K562 (cell line): Measurements from ENCODE around the gene RNF217. TPM values are rescaled to one million over a fixed set of nuclear protein-coding genes. Genes with fewer than 3 reads are reported as not detected.

Source experiments
- ATF7 ChIP-seq: fragments of 450-650 bp; IDR thresholded peaks from 2 replicates; pipeline ENCODE4 v1.7.1; 2014; ENCODE audit warnings: mild to moderate bottlenecking, moderate library complexity
- CXXC5 ChIP-seq: fragments of 250-450 bp; sonication (Bioruptor Pico); IDR thresholded peaks from 2 replicates; pipeline ENCODE4 v1.8.0; 2022; ENCODE audit warnings: inconsistent platforms, mild to moderate bottlenecking, moderate library complexity
- E2F6 ChIP-seq, 2 experiments: IDR thresholded peaks; 2 replicates each; pipeline ENCODE4 v1.6.1; 2011; ENCODE audit warnings: borderline replicate concordance in 1 of 2, control low read depth in 1 of 2, low read depth in 1 of 2, low read length in 1 of 2, mild to moderate bottlenecking in 1 of 2, mixed read lengths in 1 of 2, moderate library complexity in 1 of 2; ENCODE audit not compliant: insufficient read depth in 1 of 2, insufficient read length in 1 of 2, poor library complexity in 1 of 2, severe bottlenecking in 1 of 2; ENCODE audit errors: extremely low read depth in 1 of 2
- ELF4 ChIP-seq: fragments of 450-650 bp; formaldehyde crosslinking; IDR thresholded peaks from 2 replicates; pipeline ENCODE4 v1.4.0; 2022; ENCODE audit warnings: missing genetic modification characterization
- HMG20A ChIP-seq: fragments of 450-650 bp; formaldehyde crosslinking; conservative IDR thresholded peaks from 2 replicates; pipeline ENCODE4 v1.4.0; 2020; ENCODE audit warnings: mild to moderate bottlenecking, mixed read lengths
- HNRNPUL1 ChIP-seq: fragments of 200-400 bp; formaldehyde crosslinking; IDR thresholded peaks from 2 replicates; pipeline ENCODE4 v1.6.1; 2017; ENCODE audit warnings: low read length
- MECOM ChIP-seq: fragments of 250-450 bp; sonication (Bioruptor Pico); IDR thresholded peaks from 2 replicates; pipeline ENCODE4 v1.8.0; 2022; ENCODE audit warnings: inconsistent platforms
- NR2C2 ChIP-seq, 2 experiments: fragments of 200-800 bp in 1 of 2; sonication (Bioruptor generic) in 1 of 2; sonication (generic) in 1 of 2; formaldehyde crosslinking in 1 of 2; IDR thresholded peaks; 2 replicates each; pipeline versions ENCODE4 v1.6.1 to v1.8.0; 2016 to 2022; ENCODE audit warnings: mild to moderate bottlenecking in 1 of 2, missing compliant biosample characterization in 1 of 2, missing genetic modification characterization in 1 of 2, missing genetic modification reagents in 1 of 2
- POU5F1 ChIP-seq: fragments of 150-350 bp; IDR thresholded peaks from 2 replicates; pipeline ENCODE4 v1.6.1; 2014; ENCODE audit warnings: borderline replicate concordance, low read length, low read depth, mild to moderate bottlenecking; ENCODE audit not compliant: partially characterized antibody
- PRDM10 ChIP-seq: fragments of 450-650 bp; IDR thresholded peaks from 2 replicates; pipeline ENCODE4 v1.6.1; 2018; ENCODE audit not compliant: partially characterized antibody
- SAFB ChIP-seq: fragments of 200-400 bp; formaldehyde crosslinking; IDR thresholded peaks from 2 replicates; pipeline ENCODE4 v1.6.1; 2017; ENCODE audit warnings: low read depth, low read length, borderline replicate concordance
- SMAD4 ChIP-seq: fragments of 250-450 bp; sonication (Bioruptor Pico); conservative IDR thresholded peaks from 2 replicates; pipeline ENCODE4 v1.8.0; 2021; ENCODE audit warnings: inconsistent platforms, mild to moderate bottlenecking, moderate library complexity
- SOX6 ChIP-seq: fragments of 450-650 bp; IDR thresholded peaks from 2 replicates; pipeline ENCODE4 v1.6.1; 2014; ENCODE audit warnings: mild to moderate bottlenecking
- ZNF224 ChIP-seq: sonication (generic); formaldehyde crosslinking; IDR thresholded peaks from 2 replicates; pipeline ENCODE4 v1.8.0; 2022; ENCODE audit warnings: mild to moderate bottlenecking, missing genetic modification reagents
- ZNF583 ChIP-seq: fragments of 250-450 bp; sonication (Bioruptor Pico); IDR thresholded peaks from 2 replicates; pipeline ENCODE4 v1.4.0; 2020
- polyA plus RNA-seq, 8 experiments: library from polyadenylated mRNA; depleted of rRNA in 4 of 8; stranded (reverse) in 5 of 8; unstranded in 3 of 8; fragments of >200 nt; fragmentation: Nextera tagmentation in 2 of 8; fragmentation: Illumina TruSeq in 1 of 8; extraction: Ambion mirVana in 2 of 8; extraction: Trizol in 1 of 8; gene quantifications; 2 replicates each; pipeline versions ENCODE4 v1.2.1 to v1.2.3, GENCODE V29; 2011 to 2014; ENCODE audit warnings: inconsistent platforms in 1 of 8, missing spikeins in 1 of 8
- total RNA-seq, 7 experiments: library from RNA; depleted of rRNA in 6 of 7; stranded (reverse); fragments of >200 nt in 6 of 7; fragmentation: Illumina TruSeq in 2 of 7; extraction: Trizol in 2 of 7; gene quantifications; 2 replicates each; pipeline versions ENCODE4 v1.2.1 to v1.2.3, GENCODE V29; 2011 to 2021; ENCODE audit warnings: low replicate concordance in 1 of 7
- TF ChIP-seq, protein P1 (sequence below): sonication (generic); formaldehyde crosslinking; IDR thresholded peaks from 2 replicates; pipeline ENCODE4 v1.8.0; 2022; ENCODE audit warnings: missing genetic modification reagents, mild to moderate bottlenecking, borderline replicate concordance
- TF ChIP-seq, protein P2 (sequence below): sonication (generic); formaldehyde crosslinking; IDR thresholded peaks from 2 replicates; pipeline ENCODE4 v1.8.1; 2023; ENCODE audit warnings: mild to moderate bottlenecking, missing genetic modification reagents

Gene RNF217
- total and polyA plus RNA-seq, 9 of the 15 experiments (the other 6 are each of a cell fraction or from before 2014, with no cell fraction given) = 2.9 to 25.6 (median 12.0) TPM

DNA sequence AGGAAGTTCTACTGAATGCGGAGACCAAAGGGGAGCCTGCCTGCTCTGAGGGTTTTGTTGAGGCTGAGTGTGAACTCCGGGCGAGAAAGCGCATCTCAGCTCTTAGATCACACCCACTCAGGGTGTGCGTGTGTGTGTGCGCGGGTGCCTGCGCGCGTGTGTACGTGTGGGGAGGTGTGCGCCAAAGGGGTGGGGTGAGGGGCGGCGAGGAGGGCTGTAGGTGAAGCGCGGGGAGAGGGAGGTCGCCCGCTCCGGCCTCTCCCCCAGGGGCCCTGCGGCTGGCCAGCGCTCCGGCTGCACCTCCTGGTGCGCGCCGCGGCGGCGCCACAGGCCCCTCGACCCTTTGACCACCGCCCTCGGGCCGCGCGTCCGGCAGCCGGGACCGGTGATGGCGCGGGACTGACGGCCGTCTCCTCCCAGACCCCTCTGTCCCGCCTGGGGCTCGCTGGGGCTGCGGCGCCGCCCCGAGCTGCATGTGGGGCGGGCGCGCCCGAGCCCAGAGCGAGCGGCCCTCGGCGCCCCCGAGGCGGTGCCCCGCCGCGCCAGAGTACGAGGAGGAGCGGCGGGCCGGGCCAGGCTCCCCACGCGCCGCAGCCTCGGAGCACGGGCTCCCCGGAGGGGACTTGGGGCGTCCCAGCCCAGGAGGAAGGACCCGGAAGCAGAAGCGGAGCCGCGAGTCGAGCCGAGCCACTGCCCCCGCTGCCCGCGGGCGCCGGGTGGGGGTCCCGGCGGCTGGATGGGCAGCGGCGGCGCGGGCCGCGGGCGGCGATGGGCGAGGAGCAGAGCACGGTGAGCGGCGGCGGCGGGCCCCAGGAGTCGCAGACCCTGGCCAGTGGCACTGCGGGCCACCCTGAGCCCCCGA is at the start of gene RNF217 (continued):
- TF ChIP-seq PRDM10 (no peak), ZNF224 (CRISPR knock-in tag) (no peak), SOX6 (no peak), ATF7 (0 out of 2 replicates have a peak, but pooled peaks have one; percentile 18), ELF4 (CRISPR knock-in tag) (no peak), SMAD4 (peak; percentile 74), ZNF583 (CRISPR knock-in tag) (no peak), NR2C2 (CRISPR knock-in tag; IDR thresholded peaks at IDR 0.05) (peak; percentile 59; the same call in 1 of the 2 replicates), NR2C2 (tag; IDR thresholded peaks at IDR 0.05) (peak; percentile 87), MECOM (CRISPR knock-in tag) (no peak), E2F6 (IDR thresholded peaks at IDR 0.05; ENCODE audit: borderline replicate concordance in 1 of 2, extremely low read depth in 1 of 2, insufficient read depth in 1 of 2, insufficient read length in 1 of 2, low read depth in 1 of 2, low read length in 1 of 2, poor library complexity in 1 of 2, severe bottlenecking in 1 of 2) (peak; percentile 7 to 31), SAFB (no peak), HMG20A (CRISPR knock-in tag) (no peak), POU5F1 (no peak), CXXC5 (peak; percentile 79), HNRNPUL1 (no peak)
- TF ChIP-seq, protein P1, sequence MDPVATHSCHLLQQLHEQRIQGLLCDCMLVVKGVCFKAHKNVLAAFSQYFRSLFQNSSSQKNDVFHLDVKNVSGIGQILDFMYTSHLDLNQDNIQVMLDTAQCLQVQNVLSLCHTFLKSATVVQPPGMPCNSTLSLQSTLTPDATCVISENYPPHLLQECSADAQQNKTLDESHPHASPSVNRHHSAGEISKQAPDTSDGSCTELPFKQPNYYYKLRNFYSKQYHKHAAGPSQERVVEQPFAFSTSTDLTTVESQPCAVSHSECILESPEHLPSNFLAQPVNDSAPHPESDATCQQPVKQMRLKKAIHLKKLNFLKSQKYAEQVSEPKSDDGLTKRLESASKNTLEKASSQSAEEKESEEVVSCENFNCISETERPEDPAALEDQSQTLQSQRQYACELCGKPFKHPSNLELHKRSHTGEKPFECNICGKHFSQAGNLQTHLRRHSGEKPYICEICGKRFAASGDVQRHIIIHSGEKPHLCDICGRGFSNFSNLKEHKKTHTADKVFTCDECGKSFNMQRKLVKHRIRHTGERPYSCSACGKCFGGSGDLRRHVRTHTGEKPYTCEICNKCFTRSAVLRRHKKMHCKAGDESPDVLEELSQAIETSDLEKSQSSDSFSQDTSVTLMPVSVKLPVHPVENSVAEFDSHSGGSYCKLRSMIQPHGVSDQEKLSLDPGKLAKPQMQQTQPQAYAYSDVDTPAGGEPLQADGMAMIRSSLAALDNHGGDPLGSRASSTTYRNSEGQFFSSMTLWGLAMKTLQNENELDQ (CRISPR knock-in tag) = no peak
- TF ChIP-seq, protein P2, sequence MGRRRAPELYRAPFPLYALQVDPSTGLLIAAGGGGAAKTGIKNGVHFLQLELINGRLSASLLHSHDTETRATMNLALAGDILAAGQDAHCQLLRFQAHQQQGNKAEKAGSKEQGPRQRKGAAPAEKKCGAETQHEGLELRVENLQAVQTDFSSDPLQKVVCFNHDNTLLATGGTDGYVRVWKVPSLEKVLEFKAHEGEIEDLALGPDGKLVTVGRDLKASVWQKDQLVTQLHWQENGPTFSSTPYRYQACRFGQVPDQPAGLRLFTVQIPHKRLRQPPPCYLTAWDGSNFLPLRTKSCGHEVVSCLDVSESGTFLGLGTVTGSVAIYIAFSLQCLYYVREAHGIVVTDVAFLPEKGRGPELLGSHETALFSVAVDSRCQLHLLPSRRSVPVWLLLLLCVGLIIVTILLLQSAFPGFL (CRISPR knock-in tag) = no peak
